ENCODE measurements around the gene CADPS2. TPM values are rescaled to one million over a fixed set of nuclear protein-coding genes. Genes with fewer than 3 reads are reported as not detected.

Gene CADPS2
- total and polyA plus RNA-seq, 2 of the 4 experiments (the other 2 are of a cell fraction) = 0.10 to 0.54 TPM

DNA sequence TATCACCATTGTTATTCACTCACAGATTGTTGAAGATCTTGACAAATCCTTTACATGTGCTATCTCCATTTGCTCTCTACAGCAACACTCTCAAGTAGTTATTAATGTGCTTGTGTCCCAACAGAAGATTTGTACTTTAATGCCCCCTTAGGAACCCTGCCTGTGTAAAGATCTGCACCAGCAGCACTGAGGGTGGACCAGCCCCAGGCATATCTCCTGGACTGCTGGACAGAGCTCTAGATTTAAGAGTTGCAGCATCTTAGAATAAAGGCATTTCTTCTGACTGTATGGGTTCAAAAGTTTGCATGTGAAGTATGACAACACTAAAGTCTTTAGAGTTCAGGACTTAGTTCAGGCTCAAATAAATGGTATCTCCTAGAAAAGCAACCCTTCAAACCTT, 282.0 kb downstream of the CADPS2 start:
- no peaks in the 10 kb centered on the region for H3K79me1 ChIP-seq (ENCODE audit: low read depth in 1 of 2, low read length in 2 of 2)
- no peak overlapping the region for H2BK120ac ChIP-seq (ENCODE audit: low read depth, low read length)
- CTCF ChIA-PET = no interaction called here
- intact Hi-C loops (cut with micrococcal nuclease) = no loop called here
- no peak overlapping the region for H4K8ac ChIP-seq (ENCODE audit: low read depth in 2 of 2, low read length in 2 of 2)
- H3K4me1 ChIP-seq (ENCODE audit: control insufficient read depth, insufficient read depth, low read length) = no peaks in the 10 kb centered on the region
- no peak overlapping the region for H4K91ac ChIP-seq (ENCODE audit: insufficient read depth, low read depth, low read length)
- POLR2A ChIA-PET (ENCODE audit: unreplicated experiment) = no interaction called here
- no peak overlapping the region for H3K56ac ChIP-seq (ENCODE audit: extremely low read depth, insufficient read depth, low read length)
- no peak overlapping the region for H3K18ac ChIP-seq (ENCODE audit: low read depth, low read length)
- no peak overlapping the region for H3K23ac ChIP-seq (ENCODE audit: low read depth, low read length)
- no peaks in the 10 kb centered on the region; the same call in 1 of the 2 replicates for H3K9me3 ChIP-seq (ENCODE audit: control insufficient read depth, insufficient read depth, low read length)
- no peaks in the 10 kb centered on the region for H4K20me1 ChIP-seq (ENCODE audit: insufficient read depth, low read length)
- no peaks in the 10 kb centered on the region for H3K36me3 ChIP-seq (ENCODE audit: control insufficient read depth, insufficient read depth, low read length)
- H2AK5ac ChIP-seq (ENCODE audit: low read depth, low read length) = no peak overlapping the region
- no peak for ATAC-seq (ENCODE audit: low read depth)
- no peak overlapping the region for H2BK20ac ChIP-seq (ENCODE audit: low read depth, low read length)
- H3K4ac ChIP-seq (ENCODE audit: low read depth, low read length) = no peak overlapping the region
- no peak overlapping the region for H3K14ac ChIP-seq (replicated peaks; ENCODE audit: low read depth, low read length)
- no peak overlapping the region for H2AK9ac ChIP-seq (replicated peaks; ENCODE audit: low read depth, low read length, poor library complexity)
- H2BK15ac ChIP-seq (ENCODE audit: low read depth, low read length) = no peak overlapping the region
- no peaks in the 10 kb centered on the region for H3K9me1 ChIP-seq (ENCODE audit: insufficient read depth, low read length)
- H2BK5ac ChIP-seq (ENCODE audit: low read depth, low read length, poor library complexity, severe bottlenecking) = no peak overlapping the region
- DNase-seq = no peak
- TF ChIP-seq, protein P1, sequence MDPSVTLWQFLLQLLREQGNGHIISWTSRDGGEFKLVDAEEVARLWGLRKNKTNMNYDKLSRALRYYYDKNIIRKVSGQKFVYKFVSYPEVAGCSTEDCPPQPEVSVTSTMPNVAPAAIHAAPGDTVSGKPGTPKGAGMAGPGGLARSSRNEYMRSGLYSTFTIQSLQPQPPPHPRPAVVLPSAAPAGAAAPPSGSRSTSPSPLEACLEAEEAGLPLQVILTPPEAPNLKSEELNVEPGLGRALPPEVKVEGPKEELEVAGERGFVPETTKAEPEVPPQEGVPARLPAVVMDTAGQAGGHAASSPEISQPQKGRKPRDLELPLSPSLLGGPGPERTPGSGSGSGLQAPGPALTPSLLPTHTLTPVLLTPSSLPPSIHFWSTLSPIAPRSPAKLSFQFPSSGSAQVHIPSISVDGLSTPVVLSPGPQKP (IDR thresholded peaks at IDR 0.05; ENCODE audit: borderline replicate concordance, low read depth, low read length) = no peak
- TF ChIP-seq BHLHE40 (IDR thresholded peaks at IDR 0.05; ENCODE audit: low read depth, low read length) (no peak), NFE2L2 (IDR thresholded peaks at IDR 0.05; ENCODE audit: low read depth, low read length) (no peak), SMC3 (IDR thresholded peaks at IDR 0.05; ENCODE audit: low read depth, low read length) (no peak)
- TF ChIP-seq, protein P2, sequence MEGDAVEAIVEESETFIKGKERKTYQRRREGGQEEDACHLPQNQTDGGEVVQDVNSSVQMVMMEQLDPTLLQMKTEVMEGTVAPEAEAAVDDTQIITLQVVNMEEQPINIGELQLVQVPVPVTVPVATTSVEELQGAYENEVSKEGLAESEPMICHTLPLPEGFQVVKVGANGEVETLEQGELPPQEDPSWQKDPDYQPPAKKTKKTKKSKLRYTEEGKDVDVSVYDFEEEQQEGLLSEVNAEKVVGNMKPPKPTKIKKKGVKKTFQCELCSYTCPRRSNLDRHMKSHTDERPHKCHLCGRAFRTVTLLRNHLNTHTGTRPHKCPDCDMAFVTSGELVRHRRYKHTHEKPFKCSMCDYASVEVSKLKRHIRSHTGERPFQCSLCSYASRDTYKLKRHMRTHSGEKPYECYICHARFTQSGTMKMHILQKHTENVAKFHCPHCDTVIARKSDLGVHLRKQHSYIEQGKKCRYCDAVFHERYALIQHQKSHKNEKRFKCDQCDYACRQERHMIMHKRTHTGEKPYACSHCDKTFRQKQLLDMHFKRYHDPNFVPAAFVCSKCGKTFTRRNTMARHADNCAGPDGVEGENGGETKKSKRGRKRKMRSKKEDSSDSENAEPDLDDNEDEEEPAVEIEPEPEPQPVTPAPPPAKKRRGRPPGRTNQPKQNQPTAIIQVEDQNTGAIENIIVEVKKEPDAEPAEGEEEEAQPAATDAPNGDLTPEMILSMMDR (conservative IDR thresholded peaks at IDR 0.05; ENCODE audit: low read depth, low read length) = no peak
- H3K9ac ChIP-seq (ENCODE audit: low read depth, low read length) = no peak overlapping the region
- in situ Hi-C loops (cut with MboI; ENCODE audit: low sequenced_read_pairs) = no loop called here
- H4K5ac ChIP-seq (ENCODE audit: low read depth, low read length) = no peak overlapping the region
- H2AFZ ChIP-seq (replicated peaks; ENCODE audit: low read length, poor library complexity) = no peak overlapping the region
- H3K4me3 ChIP-seq (ENCODE audit: insufficient read depth, low read depth, low read length) = no peak overlapping the region
- dilution Hi-C loops (cut with HindIII; ENCODE audit: low sequenced_read_pairs, unreplicated experiment) = no loop called here
- no peak overlapping the region for H3K4me2 ChIP-seq (ENCODE audit: low read depth, low read length)
- H3K27me3 ChIP-seq (ENCODE audit: control insufficient read depth, insufficient read depth, low read length) = no peaks in the 10 kb centered on the region
- BruUV-seq (replicated peaks) = no TSS peak
- H3K27ac ChIP-seq (ENCODE audit: insufficient read depth, low read length) = no peak overlapping the region
